Mucosa of descending colon (tissue), 3 donors: ENCODE measurements around the gene ZNF81. TPM values are rescaled to one million over a fixed set of nuclear protein-coding genes. Genes with fewer than 3 reads are reported as not detected.
"Not testable (repeated sequence)": the region's sequence is repeated elsewhere in the genome, so short reads cannot be mapped to it uniquely, and the experiment has no call there.

ENCODE experiments used
- ATAC-seq: fragments of 200-7000 bp; cut with Tn5 transposase; one replicate; pipeline ENCODE4 v1.9.1; 2020; ENCODE audit warnings: mild to moderate bottlenecking, moderate library complexity
- DNase-seq, 3 donors: peaks; one replicate each; pipeline ENCODE4 v3.0.0-alpha.2; 2020
- H3K36me3 ChIP-seq: fragments of 200-600 bp; one replicate; pipeline ENCODE4 v1.8.0; 2021; ENCODE audit warnings: low read depth, mild to moderate bottlenecking
- H3K4me1 ChIP-seq: fragments of 200-600 bp; one replicate; pipeline ENCODE4 v1.8.0; 2021; ENCODE audit warnings: low read depth, mild to moderate bottlenecking
- H3K4me3 ChIP-seq: fragments of 200-600 bp; one replicate; pipeline ENCODE4 v1.8.0; 2021; ENCODE audit warnings: mild to moderate bottlenecking
- H3K9me3 ChIP-seq: fragments of 200-600 bp; one replicate; pipeline ENCODE4 v1.8.0; 2021; ENCODE audit warnings: mild to moderate bottlenecking
- intact Hi-C, 2 donors: fragments of 100-400 bp; cut with DNase I in 1 of 2; cut with micrococcal nuclease in 1 of 2; formaldehyde crosslinking; loops; one replicate each; pipeline versions ENCODE4 v1.11.0 to v1.11.1; 2022; cut with DNase I, micrococcal nuclease
- total RNA-seq, 3 donors: library from RNA; stranded (reverse); fragmentation: NEBNext Ultra II Directional in 2 of 3; extraction: Animal tissue kit (Norgen Biotek cat#: 25700) in 2 of 3; gene quantifications; one replicate each; pipeline versions ENCODE4 v1.2.1 to v1.2.4, GENCODE V29; 2021 to 2023
- TF ChIP-seq, protein P1 (sequence below): fragments of 200-600 bp; IDR thresholded peaks from one replicate; pipeline ENCODE4 v1.8.0; 2022; ENCODE audit warnings: antibody characterized with exemption, mild to moderate bottlenecking
- donor health status: DM: no; HTN: no; CAD: no; lungs with moderate emphysema.
- donor health status: DM: no; HTN: no; CAD: no.
- donor health status: DM: no; HTN: yes; CAD: no.

Gene ZNF81
- total RNA-seq, 3 donors from 2014 or later = 11.1 to 18.3 (median 12.9) TPM

GRCh38 chrX:47927212-47927611 lies 90.5 kb downstream of the ZNF81 start:
- TF ChIP-seq, protein P1, sequence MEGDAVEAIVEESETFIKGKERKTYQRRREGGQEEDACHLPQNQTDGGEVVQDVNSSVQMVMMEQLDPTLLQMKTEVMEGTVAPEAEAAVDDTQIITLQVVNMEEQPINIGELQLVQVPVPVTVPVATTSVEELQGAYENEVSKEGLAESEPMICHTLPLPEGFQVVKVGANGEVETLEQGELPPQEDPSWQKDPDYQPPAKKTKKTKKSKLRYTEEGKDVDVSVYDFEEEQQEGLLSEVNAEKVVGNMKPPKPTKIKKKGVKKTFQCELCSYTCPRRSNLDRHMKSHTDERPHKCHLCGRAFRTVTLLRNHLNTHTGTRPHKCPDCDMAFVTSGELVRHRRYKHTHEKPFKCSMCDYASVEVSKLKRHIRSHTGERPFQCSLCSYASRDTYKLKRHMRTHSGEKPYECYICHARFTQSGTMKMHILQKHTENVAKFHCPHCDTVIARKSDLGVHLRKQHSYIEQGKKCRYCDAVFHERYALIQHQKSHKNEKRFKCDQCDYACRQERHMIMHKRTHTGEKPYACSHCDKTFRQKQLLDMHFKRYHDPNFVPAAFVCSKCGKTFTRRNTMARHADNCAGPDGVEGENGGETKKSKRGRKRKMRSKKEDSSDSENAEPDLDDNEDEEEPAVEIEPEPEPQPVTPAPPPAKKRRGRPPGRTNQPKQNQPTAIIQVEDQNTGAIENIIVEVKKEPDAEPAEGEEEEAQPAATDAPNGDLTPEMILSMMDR = no peak
- H3K36me3 ChIP-seq = no peaks in the 10 kb centered on the region
- no peak for ATAC-seq
- H3K4me3 ChIP-seq = no peak overlapping the region
- no peaks in the 10 kb centered on the region for H3K4me1 ChIP-seq
- no peaks in the 10 kb centered on the region for H3K9me3 ChIP-seq
- DNase-seq = no peak
- intact Hi-C loops = no loop called here

- DNase-seq, H3K4me3 ChIP-seq, H3K4me1 ChIP-seq, ATAC-seq, H3K36me3 ChIP-seq, H3K9me3 ChIP-seq, intact Hi-C loops: not testable (repeated sequence)
Observed at GRCh38 chrX:47931970-47932369, 95.3 kb downstream of the ZNF81 start.

DNA sequence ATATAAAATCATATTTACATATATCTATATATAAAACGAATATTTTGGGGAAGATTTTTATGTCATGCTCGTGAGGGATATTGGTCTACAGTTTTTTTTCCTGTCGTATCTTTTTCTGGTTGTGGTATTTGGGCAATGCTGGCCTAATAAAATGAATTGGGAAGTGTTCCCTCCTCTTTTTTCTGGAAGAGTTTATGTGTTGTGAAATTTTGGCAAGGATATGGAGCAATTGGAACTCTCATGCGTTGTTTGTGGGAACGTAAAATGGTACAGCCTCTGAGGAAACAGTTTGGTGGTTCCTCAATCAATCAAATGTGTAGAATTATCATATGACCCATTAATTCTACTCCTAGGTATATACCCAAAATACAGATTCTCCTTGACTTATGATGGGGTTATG lies 97.2 kb downstream of the ZNF81 start:
- Histone ChIP-seq H3K36me3 (no peaks in the 10 kb centered on the region), H3K4me3 (no peak overlapping the region), H3K4me1 (no peaks in the 10 kb centered on the region), H3K9me3 (no peaks in the 10 kb centered on the region)
- TF ChIP-seq, protein P1 = no peak
- DNase-seq (no peak), ATAC-seq (no peak)
- intact Hi-C loops = no loop called here

- no peaks in the 10 kb centered on the region for H3K9me3 ChIP-seq
- H3K4me3 ChIP-seq = no peak overlapping the region
- TF ChIP-seq, protein P1 = no peak
- DNase-seq = no peak
- ATAC-seq = no peak
- H3K36me3 ChIP-seq = no peaks in the 10 kb centered on the region
- no peaks in the 10 kb centered on the region for H3K4me1 ChIP-seq
- intact Hi-C loops = no loop called here
Observed at GRCh38 chrX:47936224-47936939, 99.7 kb downstream of the ZNF81 start.

DNA sequence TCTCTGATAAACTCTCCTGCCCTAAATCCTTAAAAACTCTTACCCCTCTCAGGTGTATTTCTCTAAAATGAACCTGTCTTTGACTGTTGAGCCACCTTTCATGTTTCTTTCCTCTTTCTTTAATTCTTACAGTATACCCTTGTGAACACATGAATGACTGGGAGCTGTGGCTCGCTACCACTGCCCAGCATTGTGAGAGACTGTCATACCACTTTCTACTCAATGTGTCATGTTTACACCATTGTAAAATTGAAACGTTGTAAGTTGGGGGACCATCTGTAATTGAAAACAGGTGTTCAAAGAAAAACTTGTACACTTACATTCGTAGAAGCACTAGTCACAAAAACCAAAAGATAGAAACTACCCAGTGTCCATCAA lies 100.2 kb downstream of the ZNF81 start:
- Histone ChIP-seq H3K36me3 (no peaks in the 10 kb centered on the region), H3K9me3 (no peaks in the 10 kb centered on the region), H3K4me1 (no peaks in the 10 kb centered on the region), H3K4me3 (no peak overlapping the region)
- ATAC-seq = no peak
- DNase-seq = no peak
- TF ChIP-seq, protein P1 = no peak
- intact Hi-C loops = no loop called here

GRCh38 chrX:47940448-47940847 lies 103.7 kb downstream of the ZNF81 start:
- Histone ChIP-seq H3K9me3 (no peaks in the 10 kb centered on the region), H3K4me3 (no peak overlapping the region), H3K4me1 (no peaks in the 10 kb centered on the region), H3K36me3 (no peaks in the 10 kb centered on the region)
- TF ChIP-seq, protein P1 = no peak
- intact Hi-C loops = no loop called here
- DNase-seq (no peak), ATAC-seq (no peak)
